HFFc6 (cell line): ENCODE results near the gene CRHR2. TPM values are rescaled to one million over a fixed set of nuclear protein-coding genes. Genes with fewer than 3 reads are reported as not detected.

Experiments
- DNase-seq: peaks from one replicate; pipeline ENCODE4 v3.0.0-alpha.2; 2018
- H3K27ac Mint-ChIP-seq: 2 replicates; pipeline ENCODE4 v1.8.0; 2020; ENCODE audit warnings: mild to moderate bottlenecking, mixed read lengths
- H3K27me3 Mint-ChIP-seq: 2 replicates; pipeline ENCODE4 v1.8.0; 2021; ENCODE audit warnings: mild to moderate bottlenecking, moderate library complexity, mixed read lengths; ENCODE audit not compliant: insufficient read depth
- H3K36me3 Mint-ChIP-seq: 2 replicates; pipeline ENCODE4 v1.8.0; 2021; ENCODE audit warnings: low read depth, mixed read lengths
- H3K4me1 Mint-ChIP-seq: 2 replicates; pipeline ENCODE4 v1.8.0; 2020; ENCODE audit warnings: low read depth, mixed read lengths
- H3K4me3 Mint-ChIP-seq: 2 replicates; pipeline ENCODE4 v1.8.0; 2020; ENCODE audit warnings: mild to moderate bottlenecking, moderate library complexity, mixed read lengths
- H3K9me3 Mint-ChIP-seq: 2 replicates; pipeline ENCODE4 v1.8.0; 2020; ENCODE audit warnings: mild to moderate bottlenecking, mixed read lengths
- total RNA-seq, 6 experiments: library from RNA; stranded (reverse); fragmentation: NEBNext Ultra II Directional; extraction: Animal tissue kit (Norgen Biotek cat#: 25700); gene quantifications; 2 replicates in 1 of 6; 3 replicates in 5 of 6; pipeline ENCODE4 v1.2.3, GENCODE V29; 2021
- TF ChIP-seq, protein P1 (sequence below): fragments of 200-600 bp; sonication (generic); IDR thresholded peaks from 2 replicates; pipeline ENCODE4 v1.5.0; 2021; ENCODE audit warnings: antibody characterized with exemption, mild to moderate bottlenecking

CRHR2 gene
- total RNA-seq, 6 experiments from 2014 or later, result not detected

DNA sequence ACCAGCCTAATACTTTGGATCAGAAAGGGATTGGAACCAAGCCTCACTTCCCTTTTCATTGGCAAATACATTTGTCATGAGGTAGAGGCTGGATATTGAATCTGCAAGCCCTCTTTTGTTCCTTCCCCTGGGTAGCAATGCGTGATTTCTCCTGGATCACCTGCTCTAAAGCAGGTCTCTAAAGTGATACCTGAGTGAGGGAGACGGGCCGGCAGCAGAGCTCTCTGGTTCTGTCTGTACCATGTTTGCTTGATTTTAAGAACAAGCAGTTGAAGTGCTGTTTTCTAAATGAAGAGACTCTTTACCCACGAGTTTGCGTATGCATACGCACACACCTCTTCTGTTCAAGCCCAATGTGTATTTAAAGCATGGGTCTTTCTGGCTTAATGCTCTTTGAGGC lies 46.5 kb downstream of the CRHR2 start:
- no peaks in the 10 kb centered on the region for H3K4me1 Mint-ChIP-seq
- H3K27ac Mint-ChIP-seq, result no peak overlapping the region
- H3K36me3 Mint-ChIP-seq, result peaks cover 44% of the 10 kb centered on the region
- no peak for DNase-seq
- no peaks in the 10 kb centered on the region; the same call in 1 of the 2 replicates for H3K27me3 Mint-ChIP-seq
- H3K4me3 Mint-ChIP-seq, result no peak overlapping the region
- H3K9me3 Mint-ChIP-seq, result no peaks in the 10 kb centered on the region
- TF ChIP-seq, protein P1, sequence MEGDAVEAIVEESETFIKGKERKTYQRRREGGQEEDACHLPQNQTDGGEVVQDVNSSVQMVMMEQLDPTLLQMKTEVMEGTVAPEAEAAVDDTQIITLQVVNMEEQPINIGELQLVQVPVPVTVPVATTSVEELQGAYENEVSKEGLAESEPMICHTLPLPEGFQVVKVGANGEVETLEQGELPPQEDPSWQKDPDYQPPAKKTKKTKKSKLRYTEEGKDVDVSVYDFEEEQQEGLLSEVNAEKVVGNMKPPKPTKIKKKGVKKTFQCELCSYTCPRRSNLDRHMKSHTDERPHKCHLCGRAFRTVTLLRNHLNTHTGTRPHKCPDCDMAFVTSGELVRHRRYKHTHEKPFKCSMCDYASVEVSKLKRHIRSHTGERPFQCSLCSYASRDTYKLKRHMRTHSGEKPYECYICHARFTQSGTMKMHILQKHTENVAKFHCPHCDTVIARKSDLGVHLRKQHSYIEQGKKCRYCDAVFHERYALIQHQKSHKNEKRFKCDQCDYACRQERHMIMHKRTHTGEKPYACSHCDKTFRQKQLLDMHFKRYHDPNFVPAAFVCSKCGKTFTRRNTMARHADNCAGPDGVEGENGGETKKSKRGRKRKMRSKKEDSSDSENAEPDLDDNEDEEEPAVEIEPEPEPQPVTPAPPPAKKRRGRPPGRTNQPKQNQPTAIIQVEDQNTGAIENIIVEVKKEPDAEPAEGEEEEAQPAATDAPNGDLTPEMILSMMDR, result no peak

DNA sequence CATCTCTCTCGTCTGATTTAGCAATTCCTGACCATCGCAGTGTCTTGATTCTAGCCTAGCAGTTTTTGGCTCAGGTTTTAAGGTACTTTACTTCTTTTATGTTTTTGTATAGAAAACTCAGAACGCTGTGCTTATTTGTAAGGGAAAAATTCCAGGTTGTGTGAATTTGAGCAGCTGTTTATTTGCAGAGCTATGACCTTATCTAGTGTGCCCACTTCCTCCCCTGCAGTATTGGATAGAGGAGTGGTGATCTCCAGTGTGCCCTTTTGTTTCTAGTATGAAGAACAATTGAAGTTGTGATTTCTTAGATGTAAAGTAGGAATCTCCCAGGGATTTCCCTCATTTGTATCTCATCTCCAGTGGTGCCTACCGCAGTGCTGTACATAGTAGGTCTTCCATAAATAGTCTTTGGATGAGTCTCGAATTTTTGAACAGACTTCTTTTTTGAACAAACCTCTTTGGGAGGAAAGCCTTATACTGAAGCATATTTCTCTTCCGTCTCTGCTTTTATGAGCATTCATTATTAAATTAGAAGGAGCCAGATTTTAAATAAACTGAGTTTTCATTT lies 47.5 kb downstream of the CRHR2 start:
- Mint-ChIP-seq H3K27ac (no peak overlapping the region), H3K4me3 (no peak overlapping the region)

GRCh38 chr7:30634193-30634626 lies 48.0 kb downstream of the CRHR2 start:
- H3K27ac Mint-ChIP-seq, result 0 out of 2 replicates have a peak overlapping the region, but pooled peaks have one; percentile 7
- no peaks in the 10 kb centered on the region for H3K9me3 Mint-ChIP-seq
- no peaks in the 10 kb centered on the region for H3K4me1 Mint-ChIP-seq
- no peaks in the 10 kb centered on the region; the same call in 1 of the 2 replicates for H3K27me3 Mint-ChIP-seq
- H3K36me3 Mint-ChIP-seq, result peaks cover 46% of the 10 kb centered on the region
- TF ChIP-seq, protein P1, result no peak
- no peak for DNase-seq
- no peak overlapping the region for H3K4me3 Mint-ChIP-seq

More for the DNA sequence above, 47.5 kb downstream of the CRHR2 start:
- TF ChIP-seq, protein P1, result no peak
- DNase-seq, result no peak
- Mint-ChIP-seq H3K36me3 (peaks cover 44% of the 10 kb centered on the region), H3K27me3 (no peaks in the 10 kb centered on the region; the same call in 1 of the 2 replicates), H3K9me3 (no peaks in the 10 kb centered on the region), H3K4me1 (no peaks in the 10 kb centered on the region)

DNA sequence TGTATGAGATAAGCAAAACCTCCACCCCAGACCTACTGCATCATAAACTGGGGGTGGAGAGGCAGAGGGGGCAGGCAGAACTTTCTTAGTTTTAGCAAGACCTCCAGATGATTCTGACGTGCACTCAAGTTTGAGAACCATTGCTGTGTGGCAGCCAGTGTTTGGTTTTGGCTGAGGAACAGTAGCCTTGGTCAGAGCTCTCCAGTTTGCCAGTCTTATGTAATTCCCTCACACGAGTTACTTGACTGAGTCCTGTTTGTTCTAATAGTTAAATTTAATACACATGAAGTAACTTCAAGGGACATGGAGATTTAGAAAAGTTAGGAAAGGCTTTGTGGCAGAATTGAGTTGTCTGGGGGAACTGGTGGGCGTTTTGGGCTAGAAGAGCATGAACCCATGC lies 49.0 kb downstream of the CRHR2 start:
- no peak overlapping the region for H3K4me3 Mint-ChIP-seq
- TF ChIP-seq, protein P1, result no peak
- H3K27ac Mint-ChIP-seq, result no peak overlapping the region
- no peaks in the 10 kb centered on the region for H3K4me1 Mint-ChIP-seq
- no peaks in the 10 kb centered on the region for H3K9me3 Mint-ChIP-seq
- no peaks in the 10 kb centered on the region; the same call in 1 of the 2 replicates for H3K27me3 Mint-ChIP-seq
- no peak for DNase-seq
- peaks cover 56% of the 10 kb centered on the region for H3K36me3 Mint-ChIP-seq

DNA sequence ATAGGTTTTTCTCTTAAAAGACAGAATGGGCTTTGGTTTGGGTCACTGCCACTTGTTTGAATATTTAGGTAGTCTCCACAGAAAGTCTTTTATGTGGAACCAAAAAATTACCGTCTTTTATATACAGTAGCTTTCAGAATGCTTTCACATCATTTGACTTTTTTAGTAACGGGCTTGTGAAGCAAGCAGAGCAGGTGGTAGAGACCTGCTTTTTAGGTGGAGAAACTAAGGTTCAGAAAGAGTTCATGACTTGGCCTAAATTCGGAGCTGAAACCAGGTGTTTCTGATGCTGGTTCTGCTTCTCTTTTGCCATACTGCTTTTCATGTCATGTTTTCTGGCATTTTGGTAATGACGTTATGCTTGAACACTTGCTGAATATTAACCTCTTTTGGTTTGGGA lies 51.3 kb downstream of the CRHR2 start:
- TF ChIP-seq, protein P1, result no peak
- peaks cover 55% of the 10 kb centered on the region for H3K36me3 Mint-ChIP-seq
- no peak for DNase-seq
- no peaks in the 10 kb centered on the region; the same call in 1 of the 2 replicates for H3K27me3 Mint-ChIP-seq
- no peak overlapping the region for H3K4me3 Mint-ChIP-seq
- no peak overlapping the region for H3K27ac Mint-ChIP-seq
- H3K4me1 Mint-ChIP-seq, result no peaks in the 10 kb centered on the region
- no peaks in the 10 kb centered on the region for H3K9me3 Mint-ChIP-seq
